HepG2 (cell line): Measurements from ENCODE around the gene TMCO4. TPM values are rescaled to one million over a fixed set of nuclear protein-coding genes. Genes with fewer than 3 reads are reported as not detected.

Experiments used
- DMTF1 ChIP-seq: sonication (generic); formaldehyde crosslinking; IDR thresholded peaks from 2 replicates; pipeline ENCODE4 v1.4.0; 2020; ENCODE audit warnings: mild to moderate bottlenecking, missing genetic modification reagents
- EZH2 ChIP-seq: conservative IDR thresholded peaks from 2 replicates; pipeline ENCODE4 v1.6.1; 2012; ENCODE audit warnings: mild to moderate bottlenecking, low read depth, low read length, moderate library complexity
- GTF2F1 ChIP-seq: fragments of 150-350 bp; IDR thresholded peaks from 2 replicates; pipeline ENCODE4 v1.6.1; 2014; ENCODE audit warnings: low read length
- HDAC2 ChIP-seq: sonication (generic); formaldehyde crosslinking; IDR thresholded peaks from 2 replicates; pipeline ENCODE4 v1.4.0; 2020; ENCODE audit warnings: missing genetic modification reagents
- HHEX ChIP-seq: IDR thresholded peaks from 2 replicates; pipeline ENCODE4 v1.6.1; 2016; ENCODE audit warnings: control low read depth
- NR2F6 ChIP-seq, 2 experiments: IDR thresholded peaks; 2 replicates each; pipeline ENCODE4 v1.6.1; 2016; ENCODE audit warnings: antibody characterized with exemption in 1 of 2, mild to moderate bottlenecking in 1 of 2
- PAX8 ChIP-seq: sonication (generic); formaldehyde crosslinking; IDR thresholded peaks from 2 replicates; pipeline ENCODE4 v1.8.0; 2022; ENCODE audit warnings: mild to moderate bottlenecking, missing genetic modification reagents, borderline replicate concordance
- PHF8 ChIP-seq: sonication (generic); formaldehyde crosslinking; IDR thresholded peaks from 2 replicates; pipeline ENCODE4 v1.5.0; 2020; ENCODE audit warnings: missing genetic modification reagents
- RFX1 ChIP-seq: fragments of 450-650 bp; IDR thresholded peaks from 2 replicates; pipeline ENCODE4 v1.6.1; 2017
- SAFB2 ChIP-seq: sonication (generic); formaldehyde crosslinking; IDR thresholded peaks from 2 replicates; pipeline ENCODE4 v1.5.1; 2020; ENCODE audit warnings: missing genetic modification reagents, low read depth, mild to moderate bottlenecking, borderline replicate concordance
- SALL1 ChIP-seq: sonication (generic); formaldehyde crosslinking; IDR thresholded peaks from 2 replicates; pipeline ENCODE4 v1.8.0; 2022; ENCODE audit warnings: mild to moderate bottlenecking, missing genetic modification reagents
- SPEN ChIP-seq: sonication (generic); formaldehyde crosslinking; IDR thresholded peaks from 2 replicates; pipeline ENCODE4 v1.5.1; 2020; ENCODE audit warnings: low read depth, mild to moderate bottlenecking, missing genetic modification reagents
- ZFP90 ChIP-seq: sonication (generic); formaldehyde crosslinking; IDR thresholded peaks from 2 replicates; pipeline ENCODE4 v1.8.0; 2022; ENCODE audit warnings: missing genetic modification reagents, mild to moderate bottlenecking, inconsistent platforms, borderline replicate concordance
- ZNF282 ChIP-seq: fragments of 450-650 bp; IDR thresholded peaks from 2 replicates; pipeline ENCODE4 v1.6.1; 2018; ENCODE audit not compliant: partially characterized antibody
- ZNF337 ChIP-seq: sonication (generic); formaldehyde crosslinking; IDR thresholded peaks from 2 replicates; pipeline ENCODE4 v1.5.1; 2020; ENCODE audit warnings: missing genetic modification reagents, low read depth, mild to moderate bottlenecking, borderline replicate concordance
- ZNF598 ChIP-seq: sonication (generic); formaldehyde crosslinking; IDR thresholded peaks from 2 replicates; pipeline ENCODE4 v1.5.1; 2020; ENCODE audit warnings: mild to moderate bottlenecking, missing genetic modification reagents, borderline replicate concordance
- ZNF644 ChIP-seq: IDR thresholded peaks from 2 replicates; pipeline ENCODE4 v1.6.1; 2016; ENCODE audit warnings: low read depth
- ZNF646 ChIP-seq: sonication (generic); formaldehyde crosslinking; IDR thresholded peaks from 2 replicates; pipeline ENCODE4 v1.9.0; 2021; ENCODE audit warnings: mild to moderate bottlenecking, missing genetic modification reagents
- ZNF704 ChIP-seq: sonication (generic); formaldehyde crosslinking; IDR thresholded peaks from 2 replicates; pipeline ENCODE4 v1.8.1; 2023; ENCODE audit warnings: mild to moderate bottlenecking, inconsistent platforms, moderate library complexity, missing genetic modification reagents, borderline replicate concordance
- polyA plus RNA-seq, 8 experiments: library from polyadenylated mRNA; depleted of rRNA in 3 of 8; stranded (reverse) in 7 of 8; unstranded in 1 of 8; fragments of >200 nt; fragmentation: Illumina TruSeq in 4 of 8; extraction: Trizol in 4 of 8; gene quantifications; 2 replicates each; pipeline versions ENCODE4 v1.2.1 to v1.2.3, GENCODE V29; 2011 to 2016; ENCODE audit warnings: low read depth in 4 of 8, missing spikeins in 1 of 8, mixed read lengths in 1 of 8; ENCODE audit not compliant: insufficient read depth in 1 of 8
- total RNA-seq, 5 experiments: library from RNA; depleted of rRNA; stranded (reverse); fragments of >200 nt; fragmentation: Illumina TruSeq; extraction: Trizol; gene quantifications; 2 replicates each; pipeline ENCODE4 v1.2.3, GENCODE V29; 2016; ENCODE audit warnings: low read depth in 1 of 5

The TMCO4 gene
- total and polyA plus RNA-seq, 2 of the 13 experiments (the other 11 are each of a cell fraction or from before 2014, with no cell fraction given), result 2.1 to 4.1 TPM

GRCh38 chr1:19644681-19645410 lies 154.9 kb downstream of the TMCO4 start (continued):
- TF ChIP-seq ZFP90 (CRISPR knock-in tag) (no peak), DMTF1 (CRISPR knock-in tag) (no peak), ZNF598 (CRISPR knock-in tag) (no peak), RFX1 (no peak), PAX8 (CRISPR knock-in tag) (no peak), EZH2 (peak; percentile 83), SALL1 (CRISPR knock-in tag) (no peak), SPEN (CRISPR knock-in tag) (no peak), HHEX (no peak), ZNF704 (CRISPR knock-in tag) (no peak), GTF2F1 (no peak), ZNF282 (no peak), NR2F6 (IDR thresholded peaks at IDR 0.05) (no peak), NR2F6 (CRISPR knock-in tag; IDR thresholded peaks at IDR 0.05) (no peak), ZNF644 (no peak), PHF8 (CRISPR knock-in tag) (peak; percentile 42), ZNF337 (CRISPR knock-in tag) (no peak), HDAC2 (CRISPR knock-in tag) (no peak), SAFB2 (CRISPR knock-in tag) (no peak), ZNF646 (CRISPR knock-in tag) (no peak)
